ENCODE data around the gene MYOD1. TPM values are rescaled to one million over a fixed set of nuclear protein-coding genes. Genes with fewer than 3 reads are reported as not detected.

MYOD1 gene
- not detected for total RNA-seq

- peaks cover 95% of the 10 kb centered on the region for H3K27me3 ChIP-seq
Measured at GRCh38 chr11:17719028-17719937, at the start of gene MYOD1. MYOD1 (plus strand) TSS chr11:17719571; CDS start chr11:17719783, 212 bp downstream.

GRCh38 chr11:17672469-17672868, 46.9 kb upstream of the MYOD1 start:
- Histone ChIP-seq H3K4me3 (no peak overlapping the region), H3K27me3 (no peaks in the 10 kb centered on the region), H3K4me1 (no peaks in the 10 kb centered on the region), H3K9me3 (peaks cover 0 to 11% of the 10 kb centered on the region in 2 donors), H3K36me3 (no peaks in the 10 kb centered on the region), H3K27ac (no peak overlapping the region)
- intact Hi-C loops (cut with DNase I; ENCODE audit: low total_unique reads) (no loop called here), in situ Hi-C loops (cut with MboI; ENCODE audit: low pct_ligation_motif_present in 1 of 4, low pct_unique_long_range_greater_than_20kb in 1 of 4, low sequenced_read_pairs in 3 of 4) (no loop called here)
- WGBS, 2 donors (ENCODE audit: low coverage in 1 of 2): 87 to 100% methylated on average over 4 to 7 of the region's 7 CpGs
- no peak for DNase-seq
- TF ChIP-seq POLR2AphosphoS5 (IDR thresholded peaks at IDR 0.05): no peak
- TF ChIP-seq CTCF (IDR thresholded peaks at IDR 0.05): no peak
- TF ChIP-seq EP300 (IDR thresholded peaks at IDR 0.05; ENCODE audit: low read depth): no peak
- no peak for TF ChIP-seq POLR2A (IDR thresholded peaks at IDR 0.05)

More at GRCh38 chr11:17719028-17719937, at the start of gene MYOD1:
- no peak for DNase-seq
- Histone ChIP-seq H3K27ac (no peak within 1 kb of the TSS), H3K9me3 (no peaks in the 10 kb centered on the region), H3K4me3 (no peak within 1 kb of the TSS), H3K4me1 (peaks cover 0 to 8% (median 0%) of the 10 kb centered on the region in 4 donors), H3K36me3 (no peaks in the 10 kb centered on the region)
- WGBS, 2 donors (ENCODE audit: low coverage in 1 of 2): 3 to 28% methylated on average over 15 to 56 of the region's 68 CpGs
- TF ChIP-seq EP300 (IDR thresholded peaks at IDR 0.05; ENCODE audit: low read depth) (no peak), POLR2AphosphoS5 (IDR thresholded peaks at IDR 0.05) (no peak), POLR2A (IDR thresholded peaks at IDR 0.05) (no peak), CTCF (IDR thresholded peaks at IDR 0.05) (no peak)
- intact Hi-C loops (cut with DNase I; ENCODE audit: low total_unique reads): no loop called here
- in situ Hi-C loops (cut with MboI; ENCODE audit: low pct_ligation_motif_present in 1 of 4, low pct_unique_long_range_greater_than_20kb in 1 of 4, low sequenced_read_pairs in 3 of 4): no loop called here

GRCh38 chr11:17673951-17674350, 45.4 kb upstream of the MYOD1 start:
- Histone ChIP-seq H3K4me1 (no peaks in the 10 kb centered on the region), H3K9me3 (peaks cover 0 to 11% of the 10 kb centered on the region in 2 donors), H3K27ac (no peak overlapping the region), H3K36me3 (no peaks in the 10 kb centered on the region), H3K4me3 (no peak overlapping the region), H3K27me3 (no peaks in the 10 kb centered on the region)
- intact Hi-C loops (cut with DNase I; ENCODE audit: low total_unique reads) (no loop called here), in situ Hi-C loops (cut with MboI; ENCODE audit: low pct_ligation_motif_present in 1 of 4, low pct_unique_long_range_greater_than_20kb in 1 of 4, low sequenced_read_pairs in 3 of 4) (no loop called here)
- WGBS, 2 donors (ENCODE audit: low coverage in 1 of 2): 73 to 90% methylated on average over 1 of the region's 1 CpG
- TF ChIP-seq POLR2AphosphoS5 (IDR thresholded peaks at IDR 0.05) (no peak), CTCF (IDR thresholded peaks at IDR 0.05) (no peak)
- no peak for DNase-seq

GRCh38 chr11:17682848-17683247, 36.5 kb upstream of the MYOD1 start:
- in situ Hi-C loops (cut with MboI; ENCODE audit: low pct_ligation_motif_present in 1 of 4, low pct_unique_long_range_greater_than_20kb in 1 of 4, low sequenced_read_pairs in 3 of 4): no loop called here

More at GRCh38 chr11:17682848-17683247, 36.5 kb upstream of the MYOD1 start:
- Histone ChIP-seq H3K9me3 (no peaks in the 10 kb centered on the region), H3K36me3 (no peaks in the 10 kb centered on the region), H3K4me3 (no peak overlapping the region), H3K27me3 (peaks cover 11% of the 10 kb centered on the region), H3K27ac (no peak overlapping the region), H3K4me1 (no peaks in the 10 kb centered on the region)
- no peak for DNase-seq
- intact Hi-C loops (cut with DNase I; ENCODE audit: low total_unique reads): no loop called here
- TF ChIP-seq EP300 (IDR thresholded peaks at IDR 0.05; ENCODE audit: low read depth) (no peak), POLR2A (IDR thresholded peaks at IDR 0.05) (no peak), CTCF (IDR thresholded peaks at IDR 0.05) (no peak), POLR2AphosphoS5 (IDR thresholded peaks at IDR 0.05) (no peak)

Measured in transverse colon (tissue), 4 donors.